ENCODE data around the gene RAD18.

GRCh38 chr3:8869613-8870012 is 93.7 kb downstream of the RAD18 start:
- TF ChIP-seq MTA1 (IDR thresholded peaks at IDR 0.05; ENCODE audit: borderline replicate concordance) (no peak), HSF4 (CRISPR knock-in tag; IDR thresholded peaks at IDR 0.05; ENCODE audit: borderline replicate concordance) (no peak)
